NCI-H2107 treated with DMSO at 0.1 percent for 48 hours (cell line): ENCODE data around the gene TOLLIP.
"Not testable (repeated sequence)": the region's sequence is repeated elsewhere in the genome, so short reads cannot be mapped to it uniquely, and the experiment has no call there.

ENCODE experiments used
- DNase-seq: peaks from one replicate; lab custom pipeline; 2025; ENCODE audit not compliant: unreplicated experiment; lab: John Stamatoyannopoulos, UW

Gene TOLLIP

GRCh38 chr11:1309498-1310317 lies at the start of gene TOLLIP:
Gene TOLLIP, minus strand, starts transcription at chr11:1309632. Its CDS starts 134 bp downstream, at chr11:1309498.
- DNase-seq = peak; percentile 60

- not testable (repeated sequence) for DNase-seq
Measured at GRCh38 chr11:1358931-1359330, 49.5 kb upstream of the TOLLIP start.

GRCh38 chr11:1358286-1358685 lies 48.9 kb upstream of the TOLLIP start:
- no peak for DNase-seq

GRCh38 chr11:1356478-1356960 lies 47.1 kb upstream of the TOLLIP start:
- DNase-seq = no peak

GRCh38 chr11:1356007-1356435 lies 46.6 kb upstream of the TOLLIP start:
- no peak for DNase-seq

- no peak for DNase-seq
Measured at GRCh38 chr11:1354125-1354938, 44.9 kb upstream of the TOLLIP start.

GRCh38 chr11:1353383-1354124 lies 44.1 kb upstream of the TOLLIP start:
- DNase-seq = no peak

- DNase-seq = no peak
Measured at GRCh38 chr11:1352696-1353382, 43.4 kb upstream of the TOLLIP start.

- no peak for DNase-seq
Measured at GRCh38 chr11:1351278-1351937, 42.0 kb upstream of the TOLLIP start.

GRCh38 chr11:1350086-1350725 lies 40.8 kb upstream of the TOLLIP start:
- no peak for DNase-seq

- DNase-seq = no peak
Measured at GRCh38 chr11:1349327-1350041, 40.1 kb upstream of the TOLLIP start.

GRCh38 chr11:1348796-1349326 lies 39.4 kb upstream of the TOLLIP start:
- no peak for DNase-seq

- DNase-seq = no peak
Measured at GRCh38 chr11:1348146-1348795, 38.8 kb upstream of the TOLLIP start.

GRCh38 chr11:1347411-1347999 lies 38.1 kb upstream of the TOLLIP start:
- DNase-seq = not testable (repeated sequence)

GRCh38 chr11:1346669-1347390 lies 37.4 kb upstream of the TOLLIP start:
- no peak for DNase-seq

- no peak for DNase-seq
Measured at GRCh38 chr11:1345737-1346513, 36.5 kb upstream of the TOLLIP start.
